GM23338 (cell line): ENCODE results near the gene PALLD. TPM values are rescaled to one million over a fixed set of nuclear protein-coding genes. Genes with fewer than 3 reads are reported as not detected.

ENCODE experiments used
- ATAC-seq: fragments of 200-7000 bp; cut with Tn5 transposase; 3 replicates; pipeline ENCODE4 v1.9.1; 2020
- DNase-seq: peaks from one replicate; pipeline ENCODE4 v3.0.0-alpha.2; 2015; ENCODE audit warnings: low spot score
- H2AFZ ChIP-seq: fragments of 200-600 bp; sonication (generic); 2 replicates; pipeline ENCODE4 v1.8.0; 2016; ENCODE audit warnings: antibody characterized with exemption, mild to moderate bottlenecking, moderate library complexity
- H3F3A ChIP-seq: fragments of 200-600 bp; sonication (generic); replicated peaks from 2 replicates; pipeline ENCODE4 v1.8.0; 2017; ENCODE audit warnings: antibody characterized with exemption, mixed run types, low read depth
- H3K27ac ChIP-seq: fragments of 200-600 bp; sonication (generic); 2 replicates; pipeline ENCODE4 v1.6.1; 2016; ENCODE audit warnings: low read depth
- H3K27me3 ChIP-seq: fragments of 200-600 bp; sonication (generic); 2 replicates; pipeline ENCODE4 v1.8.0; 2016; ENCODE audit warnings: mild to moderate bottlenecking, mixed run types, moderate library complexity; ENCODE audit not compliant: insufficient read depth
- H3K36me3 ChIP-seq: fragments of 200-600 bp; sonication (generic); 2 replicates; pipeline ENCODE4 v1.8.0; 2016; ENCODE audit warnings: mild to moderate bottlenecking; ENCODE audit not compliant: insufficient read depth
- H3K4me1 ChIP-seq: fragments of 200-600 bp; sonication (generic); 2 replicates; pipeline ENCODE4 v1.8.0; 2016; ENCODE audit warnings: mild to moderate bottlenecking, moderate library complexity; ENCODE audit not compliant: insufficient read depth
- H3K4me2 ChIP-seq: fragments of 200-600 bp; sonication (generic); 2 replicates; pipeline ENCODE4 v1.7.1; 2017; ENCODE audit warnings: mixed run types
- H3K4me3 ChIP-seq: fragments of 200-600 bp; sonication (generic); 2 replicates; pipeline ENCODE4 v1.6.1; 2016; ENCODE audit warnings: mixed run types
- H3K79me2 ChIP-seq: fragments of 200-600 bp; sonication (generic); replicated peaks from 2 replicates; pipeline ENCODE4 v1.8.0; 2017; ENCODE audit warnings: mild to moderate bottlenecking; ENCODE audit not compliant: insufficient read depth
- H3K9me2 ChIP-seq: fragments of 200-600 bp; sonication (generic); 2 replicates; pipeline ENCODE4 v1.8.0; 2017; ENCODE audit not compliant: insufficient read depth
- H4K20me1 ChIP-seq: fragments of 200-600 bp; sonication (generic); replicated peaks from 2 replicates; pipeline ENCODE4 v1.8.0; 2017; ENCODE audit warnings: mild to moderate bottlenecking; ENCODE audit not compliant: insufficient read depth
- H3K27ac Mint-ChIP-seq: 2 replicates; pipeline ENCODE4 v1.8.0; 2020; ENCODE audit warnings: inconsistent platforms, mild to moderate bottlenecking, moderate library complexity, mixed read lengths
- H3K27me3 Mint-ChIP-seq: 3 replicates; pipeline ENCODE4 v1.8.0; 2022; ENCODE audit warnings: low read depth, mild to moderate bottlenecking, moderate library complexity, mixed read lengths, inconsistent platforms; ENCODE audit not compliant: insufficient read depth, poor library complexity
- H3K36me3 Mint-ChIP-seq: 3 replicates; pipeline ENCODE4 v1.8.0; 2021; ENCODE audit warnings: low read depth, mild to moderate bottlenecking, inconsistent platforms, moderate library complexity, mixed read lengths
- H3K4me1 Mint-ChIP-seq: 3 replicates; pipeline ENCODE4 v1.8.0; 2020; ENCODE audit warnings: mild to moderate bottlenecking, inconsistent platforms, mixed read lengths
- H3K4me3 Mint-ChIP-seq: 3 replicates; pipeline ENCODE4 v1.8.0; 2021; ENCODE audit warnings: moderate library complexity, mild to moderate bottlenecking, inconsistent platforms, mixed read lengths
- H3K9me3 Mint-ChIP-seq: 3 replicates; pipeline ENCODE4 v1.8.0; 2020; ENCODE audit warnings: moderate library complexity, mild to moderate bottlenecking, inconsistent platforms, mixed read lengths
- CREB1 ChIP-seq: fragments of 250-450 bp; sonication (Bioruptor Pico); IDR thresholded peaks from 2 replicates; pipeline ENCODE4 v1.5.0; 2020; ENCODE audit warnings: low read depth, mild to moderate bottlenecking, moderate library complexity
- ETS1 ChIP-seq: IDR thresholded peaks from 2 replicates; pipeline ENCODE4 v1.6.1; 2016; ENCODE audit warnings: antibody characterized with exemption
- EZH2 ChIP-seq: fragments of 200-600 bp; sonication (generic); IDR thresholded peaks from one replicate; pipeline ENCODE4 v1.8.0; 2017; ENCODE audit warnings: antibody characterized with exemption, mild to moderate bottlenecking, low read depth; ENCODE audit not compliant: unreplicated experiment
- EZH2phosphoT487 ChIP-seq: fragments of 200-600 bp; sonication (generic); IDR thresholded peaks from one replicate; pipeline ENCODE4 v1.8.1; 2018; ENCODE audit warnings: antibody characterized with exemption; ENCODE audit not compliant: unreplicated experiment
- JUNB ChIP-seq: IDR thresholded peaks from one replicate; pipeline ENCODE4 v1.6.1; 2016; ENCODE audit warnings: antibody characterized with exemption; ENCODE audit not compliant: unreplicated experiment
- NANOG ChIP-seq: IDR thresholded peaks from 2 replicates; pipeline ENCODE4 v1.6.1; 2016; ENCODE audit warnings: antibody characterized with exemption, borderline replicate concordance
- POLR2AphosphoS5 ChIP-seq: IDR thresholded peaks from 2 replicates; pipeline ENCODE4 v1.6.1; 2016; ENCODE audit warnings: antibody characterized with exemption, low read depth
- REST ChIP-seq: IDR thresholded peaks from one replicate; pipeline ENCODE4 v1.6.1; 2018; ENCODE audit warnings: antibody characterized with exemption; ENCODE audit not compliant: unreplicated experiment
- ZNF462 ChIP-seq: fragments of 250-450 bp; sonication (Bioruptor Pico); IDR thresholded peaks from 2 replicates; pipeline ENCODE4 v1.5.0; 2020; ENCODE audit warnings: mild to moderate bottlenecking, moderate library complexity
- polyA plus RNA-seq: library from polyadenylated mRNA; unstranded; fragments of >200 nt; fragmentation: Nextera tagmentation; extraction: Ambion mirVana; gene quantifications from 2 replicates; pipeline ENCODE4 v1.2.1, GENCODE V29; 2016
- total RNA-seq: library from RNA; depleted of rRNA; stranded (reverse); fragments of >200 nt; shearing (Covaris generic); gene quantifications from 2 replicates; pipeline ENCODE4 v1.2.3, GENCODE V29; 2014

PALLD gene
- total and polyA plus RNA-seq, 2 experiments from 2014 or later, result 13.1 to 30.2 TPM

- Mint-ChIP-seq H3K27ac (no peak overlapping the region), H3K36me3 (no peaks in the 10 kb centered on the region), H3K27me3 (no peaks in the 10 kb centered on the region), H3K9me3 (no peaks in the 10 kb centered on the region), H3K4me1 (peaks cover 7% of the 10 kb centered on the region), H3K4me3 (no peak overlapping the region)
- H3F3A ChIP-seq, result no peaks in the 10 kb centered on the region
- H4K20me1 ChIP-seq, result no peaks in the 10 kb centered on the region
- no peaks in the 10 kb centered on the region for H3K79me2 ChIP-seq
- DNase-seq (no peak), ATAC-seq (no peak)
- no peaks in the 10 kb centered on the region for H3K36me3 ChIP-seq
- H3K4me2 ChIP-seq, result no peak overlapping the region
- no peak overlapping the region for H2AFZ ChIP-seq
- H3K9me2 ChIP-seq, result no peaks in the 10 kb centered on the region
- H3K27ac ChIP-seq, result no peak overlapping the region
- H3K4me3 ChIP-seq, result no peak overlapping the region
- no peak for TF ChIP-seq REST
- TF ChIP-seq EZH2, result no peak
- no peak for TF ChIP-seq JUNB
- no peak for TF ChIP-seq ZNF462 (CRISPR knock-in tag)
- no peak for TF ChIP-seq NANOG
- no peak for TF ChIP-seq ETS1
- TF ChIP-seq EZH2phosphoT487, result no peak
- no peak for TF ChIP-seq CREB1
- no peak for TF ChIP-seq POLR2AphosphoS5
- no peaks in the 10 kb centered on the region for H3K27me3 ChIP-seq
- H3K4me1 ChIP-seq, result 0 out of 2 replicates have a peak, but pooled peaks cover 4% of the 10 kb centered on the region
These were observed 182.0 kb downstream of the PALLD start for GRCh38 chr4:168678751-168679366.
